Thoracic aorta (tissue), 2 donors: ENCODE measurements around the gene PDE10A. TPM values are rescaled to one million over a fixed set of nuclear protein-coding genes. Genes with fewer than 3 reads are reported as not detected.

ENCODE experiments used
- ATAC-seq: fragments of 150-250 bp; one replicate; pipeline ENCODE4 v1.8.0; 2017; ENCODE audit warnings: low read depth; ENCODE audit not compliant: insufficient number of reproducible peaks, low FRiP score
- DNase-seq: peaks from one replicate; pipeline ENCODE4 v3.0.0-alpha.2; 2020; ENCODE audit warnings: low spot score
- H3K27ac ChIP-seq, 2 donors: fragments of 200-600 bp; sonication (generic); 1 replicate in 1 of 2; 2 replicates in 1 of 2; pipeline ENCODE4 v1.5.1; 2016; ENCODE audit warnings: mild to moderate bottlenecking in 2 of 2, moderate library complexity in 2 of 2
- H3K27me3 ChIP-seq: fragments of 200-600 bp; sonication (generic); replicated peaks from 2 replicates; pipeline ENCODE4 v1.6.0; 2016; ENCODE audit warnings: mild to moderate bottlenecking; ENCODE audit not compliant: insufficient read depth
- H3K36me3 ChIP-seq: fragments of 200-600 bp; sonication (generic); one replicate; pipeline ENCODE4 v1.5.1; 2016
- H3K4me1 ChIP-seq, 2 donors: fragments of 200-600 bp; sonication (generic); 1 replicate in 1 of 2; 2 replicates in 1 of 2; pipeline versions ENCODE4 v1.5.1 to v1.6.0; 2016; ENCODE audit warnings: low read depth in 2 of 2, mild to moderate bottlenecking in 1 of 2; ENCODE audit not compliant: control insufficient read depth in 1 of 2
- H3K4me3 ChIP-seq: fragments of 200-600 bp; sonication (generic); 2 replicates; pipeline ENCODE4 v1.5.1; 2016; ENCODE audit warnings: mild to moderate bottlenecking
- H3K9me3 ChIP-seq: fragments of 200-600 bp; sonication (generic); 2 replicates; pipeline ENCODE4 v1.5.1; 2016
- total RNA-seq, 2 donors: library from RNA; depleted of rRNA; stranded (reverse); fragments of >200 nt; gene quantifications; one replicate each; pipeline versions ENCODE4 v1.1.0 to v1.2.3, GENCODE V29; 2016
- TF ChIP-seq, protein P1 (sequence below): fragments of 200-600 bp; sonication (generic); IDR thresholded peaks from one replicate; pipeline ENCODE4 v1.5.1; 2019; ENCODE audit warnings: antibody characterized with exemption

Gene PDE10A
- total RNA-seq, 2 donors from 2014 or later: 7.0 to 20.8 TPM

DNA sequence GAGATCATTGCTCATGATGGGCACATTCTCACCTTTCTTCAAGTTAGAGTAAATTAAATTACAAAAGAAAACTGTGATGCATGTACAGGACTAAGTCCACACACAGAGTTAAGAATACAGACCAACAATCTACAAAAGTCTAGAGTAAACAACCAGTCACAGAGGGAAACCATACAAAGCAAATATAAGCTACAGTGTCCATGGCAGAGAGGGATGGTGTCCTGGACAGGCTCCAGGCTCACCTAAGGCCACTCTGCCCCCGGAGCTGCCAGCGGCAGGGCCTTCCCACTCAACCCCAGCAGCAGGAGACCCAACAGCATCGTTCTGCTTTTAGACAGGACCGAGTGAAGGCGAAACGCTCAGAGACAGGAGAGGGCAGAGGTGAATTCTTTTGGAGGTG lies 16.0 kb downstream of the PDE10A start:
- no peaks in the 10 kb centered on the region for H3K4me1 ChIP-seq
- no peak overlapping the region for H3K4me3 ChIP-seq
- H3K9me3 ChIP-seq: no peaks in the 10 kb centered on the region
- no peak overlapping the region for H3K27ac ChIP-seq
- DNase-seq (no peak), ATAC-seq (no peak)
- H3K27me3 ChIP-seq: no peaks in the 10 kb centered on the region
- TF ChIP-seq, protein P1, sequence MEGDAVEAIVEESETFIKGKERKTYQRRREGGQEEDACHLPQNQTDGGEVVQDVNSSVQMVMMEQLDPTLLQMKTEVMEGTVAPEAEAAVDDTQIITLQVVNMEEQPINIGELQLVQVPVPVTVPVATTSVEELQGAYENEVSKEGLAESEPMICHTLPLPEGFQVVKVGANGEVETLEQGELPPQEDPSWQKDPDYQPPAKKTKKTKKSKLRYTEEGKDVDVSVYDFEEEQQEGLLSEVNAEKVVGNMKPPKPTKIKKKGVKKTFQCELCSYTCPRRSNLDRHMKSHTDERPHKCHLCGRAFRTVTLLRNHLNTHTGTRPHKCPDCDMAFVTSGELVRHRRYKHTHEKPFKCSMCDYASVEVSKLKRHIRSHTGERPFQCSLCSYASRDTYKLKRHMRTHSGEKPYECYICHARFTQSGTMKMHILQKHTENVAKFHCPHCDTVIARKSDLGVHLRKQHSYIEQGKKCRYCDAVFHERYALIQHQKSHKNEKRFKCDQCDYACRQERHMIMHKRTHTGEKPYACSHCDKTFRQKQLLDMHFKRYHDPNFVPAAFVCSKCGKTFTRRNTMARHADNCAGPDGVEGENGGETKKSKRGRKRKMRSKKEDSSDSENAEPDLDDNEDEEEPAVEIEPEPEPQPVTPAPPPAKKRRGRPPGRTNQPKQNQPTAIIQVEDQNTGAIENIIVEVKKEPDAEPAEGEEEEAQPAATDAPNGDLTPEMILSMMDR: no peak
- no peaks in the 10 kb centered on the region for H3K36me3 ChIP-seq

DNA sequence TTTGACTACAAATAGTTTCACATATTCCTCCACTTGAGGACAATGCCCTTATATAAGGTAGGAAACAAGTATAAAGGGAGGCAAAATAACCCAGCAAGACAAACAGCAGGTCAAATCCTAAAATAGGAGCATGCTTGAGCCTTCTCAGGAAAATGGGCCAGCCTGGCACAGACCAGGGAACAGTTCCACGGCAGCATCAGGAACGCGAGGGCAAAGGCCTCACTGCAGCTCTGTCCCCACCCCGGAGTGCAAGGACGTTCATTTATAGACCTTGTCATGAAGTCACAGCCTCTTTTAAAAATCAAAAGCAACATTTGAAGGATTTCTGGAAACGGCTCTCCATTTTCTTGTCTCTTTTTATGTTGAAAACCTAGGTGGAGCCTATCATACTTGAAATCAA lies 17.1 kb downstream of the PDE10A start:
- Histone ChIP-seq H3K9me3 (no peaks in the 10 kb centered on the region), H3K4me3 (no peak overlapping the region), H3K27me3 (no peaks in the 10 kb centered on the region), H3K27ac (no peak overlapping the region), H3K4me1 (no peaks in the 10 kb centered on the region), H3K36me3 (no peaks in the 10 kb centered on the region)
- DNase-seq (no peak), ATAC-seq (no peak)
- TF ChIP-seq, protein P1: no peak

DNA sequence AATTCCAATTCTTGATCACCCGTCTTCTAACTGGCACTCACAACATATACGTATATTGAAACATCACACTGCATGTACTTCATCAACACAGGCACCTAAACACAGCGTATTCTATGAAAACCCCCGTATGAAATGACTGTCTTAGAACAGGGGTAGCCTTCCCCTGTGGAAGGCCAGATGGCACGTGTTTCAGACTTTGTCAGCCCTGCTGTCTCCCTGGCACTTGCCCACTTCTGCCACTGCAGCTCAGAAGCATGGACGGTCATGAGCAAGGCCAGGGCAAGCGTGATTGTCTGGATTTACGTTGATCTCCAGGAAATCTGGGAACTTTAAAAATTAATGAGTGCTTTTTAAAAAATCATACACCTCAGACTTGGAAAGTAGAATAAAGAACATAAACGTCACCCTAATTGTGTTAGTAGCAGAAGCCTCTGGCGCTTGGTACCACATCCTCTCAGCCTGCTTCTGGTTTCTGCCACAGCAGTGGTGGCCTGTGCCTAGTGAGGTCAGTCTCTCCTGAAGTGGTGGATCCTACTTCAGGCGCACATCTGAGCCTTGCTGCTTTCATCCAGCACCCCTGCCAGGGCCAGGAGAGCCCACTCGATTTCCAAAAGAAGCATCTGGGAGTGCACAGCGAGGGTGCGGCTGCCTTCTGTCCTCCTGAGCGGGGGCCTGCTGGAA lies 18.3 kb downstream of the PDE10A start:
- ATAC-seq (no peak), DNase-seq (no peak)
- Histone ChIP-seq H3K4me1 (no peaks in the 10 kb centered on the region), H3K36me3 (no peaks in the 10 kb centered on the region), H3K27me3 (no peaks in the 10 kb centered on the region), H3K4me3 (no peak overlapping the region), H3K27ac (no peak overlapping the region), H3K9me3 (no peaks in the 10 kb centered on the region)
- TF ChIP-seq, protein P1: no peak

DNA sequence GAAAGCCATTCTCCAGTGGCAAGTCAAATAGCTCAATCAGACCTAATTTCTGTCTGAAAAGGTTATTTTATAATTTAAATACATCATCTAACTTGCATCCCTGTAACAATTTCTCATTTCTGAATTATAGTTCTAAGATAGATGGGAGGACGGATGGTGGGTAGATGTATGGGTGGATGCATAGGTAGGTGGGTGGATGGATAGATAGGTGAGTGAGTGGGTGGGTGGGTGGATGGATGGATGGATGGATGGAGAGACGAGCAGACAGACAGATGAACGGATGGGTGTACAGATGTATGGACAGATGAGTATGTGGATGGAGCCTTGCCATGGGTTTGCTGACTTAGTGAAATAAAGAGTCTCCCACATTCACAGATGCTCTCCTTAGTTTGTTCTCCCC lies 20.0 kb downstream of the PDE10A start:
- DNase-seq (no peak), ATAC-seq (no peak)
- TF ChIP-seq, protein P1: no peak

DNA sequence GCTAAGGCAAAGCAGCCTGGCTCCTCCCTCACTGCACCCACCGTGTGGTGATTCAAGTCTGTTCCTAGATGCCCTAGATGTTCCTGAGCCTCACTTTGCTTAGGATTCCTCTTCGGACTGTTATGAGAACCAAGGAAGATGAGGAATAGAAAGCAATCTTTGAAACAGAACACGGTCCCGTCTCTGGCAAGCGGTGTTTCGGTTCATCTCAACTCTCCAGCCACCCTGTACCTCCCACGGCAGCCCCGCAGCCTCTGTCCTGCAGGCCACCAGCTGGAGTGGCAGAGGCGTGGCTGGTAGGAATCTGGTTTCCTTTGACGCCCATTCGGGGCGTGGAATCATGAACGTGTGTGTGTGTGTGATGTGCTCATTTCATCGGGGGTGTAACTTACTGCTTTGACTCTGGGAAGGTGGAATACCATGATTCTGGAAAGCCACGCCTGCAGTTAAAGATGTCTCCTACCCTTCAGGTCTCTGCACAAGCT lies 21.3 kb downstream of the PDE10A start:
- DNase-seq (no peak), ATAC-seq (no peak)
- no peaks in the 10 kb centered on the region for H3K9me3 ChIP-seq
- H3K27ac ChIP-seq: no peak overlapping the region
- TF ChIP-seq, protein P1: no peak
- H3K4me3 ChIP-seq: no peak overlapping the region
- H3K4me1 ChIP-seq: no peaks in the 10 kb centered on the region
- H3K36me3 ChIP-seq: no peaks in the 10 kb centered on the region
- no peaks in the 10 kb centered on the region for H3K27me3 ChIP-seq

More for the DNA sequence above, 20.0 kb downstream of the PDE10A start:
- H3K4me3 ChIP-seq: no peak overlapping the region
- no peaks in the 10 kb centered on the region for H3K9me3 ChIP-seq
- no peaks in the 10 kb centered on the region for H3K4me1 ChIP-seq
- no peak overlapping the region for H3K27ac ChIP-seq
- no peaks in the 10 kb centered on the region for H3K27me3 ChIP-seq
- no peaks in the 10 kb centered on the region for H3K36me3 ChIP-seq
